Measurements from ENCODE around the gene UNC80. TPM values are rescaled to one million over a fixed set of nuclear protein-coding genes. Genes with fewer than 3 reads are reported as not detected.

UNC80 gene
- total and polyA plus RNA-seq, 4 donors: not detected

DNA sequence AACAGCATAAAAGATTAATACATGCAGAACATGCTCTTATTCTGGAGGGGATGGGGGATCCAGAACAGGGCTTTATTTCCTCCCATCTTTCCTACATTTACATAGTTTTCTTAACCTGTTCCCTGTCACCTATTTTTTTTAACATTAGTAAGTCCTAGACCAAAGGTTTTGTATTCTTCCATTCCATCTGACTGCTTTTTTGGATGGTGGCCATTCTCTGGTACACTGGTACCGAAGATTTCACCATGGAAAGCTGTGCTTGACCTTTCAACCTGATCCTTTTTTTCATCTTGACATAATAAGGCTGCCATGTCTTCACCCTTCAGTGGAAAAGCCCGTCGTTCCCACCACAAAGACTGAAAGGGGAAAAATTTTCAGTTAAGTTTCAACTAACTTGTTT lies 251.2 kb downstream of the UNC80 start:
- no peak overlapping the region for H3K27ac ChIP-seq (ENCODE audit: low read depth in 1 of 2, low read length in 2 of 2)
- intact Hi-C loops (cut with DNase I): no loop called here
- no peak for ATAC-seq (ENCODE audit: low FRiP score)
- H3K4me3 ChIP-seq (ENCODE audit: low read length in 2 of 2): no peak overlapping the region
- WGBS, 2 donors: 80 to 84% methylated on average over 3 of the region's 3 CpGs
- no peak for DNase-seq
- H3K27me3 ChIP-seq (ENCODE audit: control insufficient read depth in 1 of 2, insufficient read depth in 2 of 2, low read length in 1 of 2): no peaks in the 10 kb centered on the region
- no peaks in the 10 kb centered on the region for H3K4me1 ChIP-seq (ENCODE audit: control insufficient read depth in 1 of 2, insufficient read depth in 2 of 2, low read length in 2 of 2)
- H3K9me3 ChIP-seq (ENCODE audit: control insufficient read depth, low read length): no peaks in the 10 kb centered on the region
- H3K36me3 ChIP-seq (ENCODE audit: control insufficient read depth in 1 of 2, insufficient read depth in 2 of 2, low read length in 1 of 2): peaks cover 0 to 2% of the 10 kb centered on the region in 2 donors

DNA sequence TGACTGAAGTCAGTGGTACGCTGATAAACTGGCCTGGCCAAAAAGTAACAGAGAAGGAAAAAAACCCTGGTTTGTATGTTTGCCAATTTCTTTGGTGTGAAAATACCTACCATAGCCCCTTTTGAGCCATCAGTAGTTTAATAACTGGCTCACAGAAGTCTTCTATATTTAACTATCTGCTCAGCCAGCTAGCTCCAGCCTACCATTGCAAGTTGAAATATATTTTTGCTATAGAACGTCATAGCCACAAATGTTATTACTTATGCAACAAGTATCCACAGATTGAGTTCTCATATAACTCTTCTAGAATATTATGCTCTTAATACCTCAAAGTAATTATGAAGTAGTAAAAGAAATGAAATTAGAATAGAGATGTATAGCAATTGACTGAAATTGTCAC lies 256.0 kb downstream of the UNC80 start:
- 74 to 75% methylated on average over 2 of the region's 2 CpGs for WGBS, 2 donors
- no peak overlapping the region for H3K4me3 ChIP-seq (ENCODE audit: low read length in 2 of 2)
- DNase-seq (no peak), ATAC-seq (ENCODE audit: low FRiP score) (no peak)
- no peaks in the 10 kb centered on the region for H3K4me1 ChIP-seq (ENCODE audit: control insufficient read depth in 1 of 2, insufficient read depth in 2 of 2, low read length in 2 of 2)
- no peaks in the 10 kb centered on the region for H3K9me3 ChIP-seq (ENCODE audit: control insufficient read depth, low read length)
- H3K27me3 ChIP-seq (ENCODE audit: control insufficient read depth in 1 of 2, insufficient read depth in 2 of 2, low read length in 1 of 2): no peaks in the 10 kb centered on the region
- intact Hi-C loops (cut with DNase I): no loop called here
- peaks cover 0 to 3% of the 10 kb centered on the region in 2 donors for H3K36me3 ChIP-seq (ENCODE audit: control insufficient read depth in 1 of 2, insufficient read depth in 2 of 2, low read length in 1 of 2)
- H3K27ac ChIP-seq (ENCODE audit: low read depth in 1 of 2, low read length in 2 of 2): no peak overlapping the region

DNA sequence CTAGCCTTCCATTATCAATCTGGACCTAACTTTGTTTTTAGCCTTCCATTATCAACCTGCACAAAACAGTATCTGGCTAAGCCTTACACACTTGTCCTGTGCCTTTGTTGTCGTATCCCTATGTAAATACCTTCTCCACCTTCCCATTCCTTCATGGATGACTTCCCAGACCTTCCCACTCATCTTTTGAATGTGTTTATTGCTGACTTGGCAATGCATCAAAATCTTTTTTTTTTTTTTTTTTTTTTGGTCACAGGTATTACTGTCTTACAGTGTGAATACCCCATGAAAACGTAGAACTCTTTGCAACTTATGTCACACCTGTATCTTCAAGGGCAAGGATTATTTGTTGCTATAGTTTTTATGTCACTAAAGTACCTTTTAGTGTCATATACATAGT lies 256.5 kb downstream of the UNC80 start:
- DNase-seq (no peak), ATAC-seq (ENCODE audit: low FRiP score) (no peak)
- H3K36me3 ChIP-seq (ENCODE audit: control insufficient read depth in 1 of 2, insufficient read depth in 2 of 2, low read length in 1 of 2): peaks cover 0 to 2% of the 10 kb centered on the region in 2 donors
- H3K9me3 ChIP-seq (ENCODE audit: control insufficient read depth, low read length): no peaks in the 10 kb centered on the region
- intact Hi-C loops (cut with DNase I): no loop called here
- H3K4me3 ChIP-seq (ENCODE audit: low read length in 2 of 2): no peak overlapping the region
- 85 to 94% methylated on average over 2 of the region's 2 CpGs for WGBS, 2 donors
- no peak overlapping the region for H3K27ac ChIP-seq (ENCODE audit: low read depth in 1 of 2, low read length in 2 of 2)
- H3K27me3 ChIP-seq (ENCODE audit: control insufficient read depth in 1 of 2, insufficient read depth in 2 of 2, low read length in 1 of 2): no peaks in the 10 kb centered on the region
- H3K4me1 ChIP-seq (ENCODE audit: control insufficient read depth in 1 of 2, insufficient read depth in 2 of 2, low read length in 2 of 2): no peaks in the 10 kb centered on the region

DNA sequence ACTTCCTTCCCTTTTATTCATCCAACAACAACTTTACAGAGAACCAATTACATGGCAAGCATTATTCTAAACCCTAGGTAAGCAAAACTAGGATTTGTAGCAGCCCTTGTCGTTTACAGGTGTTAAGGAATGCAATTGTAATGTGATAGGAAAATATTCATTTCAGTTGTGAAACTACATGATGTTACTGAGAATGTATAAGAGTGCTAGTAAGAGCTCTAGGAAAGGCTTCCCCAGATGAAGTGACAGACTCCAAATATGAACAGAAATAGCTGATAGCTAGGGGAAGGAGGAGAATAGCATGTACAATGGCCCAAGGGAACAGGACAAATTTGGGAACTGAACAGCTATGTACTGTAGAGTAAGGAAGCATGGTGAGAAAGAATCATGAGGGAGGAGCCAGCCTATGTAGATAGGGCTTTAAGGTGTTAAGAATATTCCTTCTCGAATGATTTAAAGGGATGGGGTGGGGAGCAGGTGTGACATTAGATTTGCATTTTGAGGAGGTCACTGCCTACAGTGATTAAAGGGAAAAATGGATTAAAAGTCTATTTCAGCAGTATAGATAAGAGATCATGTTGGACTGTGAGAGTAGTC lies 262.6 kb downstream of the UNC80 start:
- ATAC-seq (ENCODE audit: low FRiP score) (no peak), DNase-seq (no peak)
- H3K4me1 ChIP-seq (ENCODE audit: control insufficient read depth in 1 of 2, insufficient read depth in 2 of 2, low read length in 2 of 2): no peaks in the 10 kb centered on the region
- H3K27ac ChIP-seq (ENCODE audit: low read depth in 1 of 2, low read length in 2 of 2): no peak overlapping the region
- H3K36me3 ChIP-seq (ENCODE audit: control insufficient read depth in 1 of 2, insufficient read depth in 2 of 2, low read length in 1 of 2): peaks cover 0 to 2% of the 10 kb centered on the region in 2 donors
- no peaks in the 10 kb centered on the region for H3K9me3 ChIP-seq (ENCODE audit: control insufficient read depth, low read length)
- H3K27me3 ChIP-seq (ENCODE audit: control insufficient read depth in 1 of 2, insufficient read depth in 2 of 2, low read length in 1 of 2): no peaks in the 10 kb centered on the region
- 79 to 84% methylated on average over 2 of the region's 2 CpGs for WGBS, 2 donors
- intact Hi-C loops (cut with DNase I): no loop called here
- no peak overlapping the region for H3K4me3 ChIP-seq (ENCODE audit: low read length in 2 of 2)

DNA sequence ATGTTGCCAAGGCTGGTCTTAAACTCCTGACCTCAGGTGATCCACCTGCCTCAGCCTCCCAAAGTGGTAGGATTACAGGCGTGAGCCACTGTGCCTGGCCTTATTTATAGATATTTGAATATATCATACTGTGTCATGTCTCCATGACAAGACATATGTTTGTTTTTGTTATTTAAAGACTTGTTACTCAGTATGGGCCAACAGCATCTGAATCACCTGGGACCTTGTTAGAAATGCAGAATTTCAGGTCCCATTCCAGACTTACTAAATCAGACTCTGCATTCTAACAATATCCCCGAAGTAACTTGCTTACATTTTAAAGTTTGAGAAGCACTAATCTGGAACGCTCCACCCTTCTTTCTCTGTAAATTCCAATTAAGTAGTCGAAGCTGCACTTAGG lies 264.0 kb downstream of the UNC80 start:
- intact Hi-C loops (cut with DNase I): no loop called here
- no peak overlapping the region for H3K27ac ChIP-seq (ENCODE audit: low read depth in 1 of 2, low read length in 2 of 2)
- H3K4me1 ChIP-seq (ENCODE audit: control insufficient read depth in 1 of 2, insufficient read depth in 2 of 2, low read length in 2 of 2): no peaks in the 10 kb centered on the region
- 91 to 92% methylated on average over 4 of the region's 4 CpGs for WGBS, 2 donors
- H3K9me3 ChIP-seq (ENCODE audit: control insufficient read depth, low read length): no peaks in the 10 kb centered on the region
- no peak for ATAC-seq (ENCODE audit: low FRiP score)
- H3K27me3 ChIP-seq (ENCODE audit: control insufficient read depth in 1 of 2, insufficient read depth in 2 of 2, low read length in 1 of 2): no peaks in the 10 kb centered on the region
- DNase-seq: no peak
- no peak overlapping the region for H3K4me3 ChIP-seq (ENCODE audit: low read length in 2 of 2)
- H3K36me3 ChIP-seq (ENCODE audit: control insufficient read depth in 1 of 2, insufficient read depth in 2 of 2, low read length in 1 of 2): peaks cover 0 to 2% of the 10 kb centered on the region in 2 donors

DNA sequence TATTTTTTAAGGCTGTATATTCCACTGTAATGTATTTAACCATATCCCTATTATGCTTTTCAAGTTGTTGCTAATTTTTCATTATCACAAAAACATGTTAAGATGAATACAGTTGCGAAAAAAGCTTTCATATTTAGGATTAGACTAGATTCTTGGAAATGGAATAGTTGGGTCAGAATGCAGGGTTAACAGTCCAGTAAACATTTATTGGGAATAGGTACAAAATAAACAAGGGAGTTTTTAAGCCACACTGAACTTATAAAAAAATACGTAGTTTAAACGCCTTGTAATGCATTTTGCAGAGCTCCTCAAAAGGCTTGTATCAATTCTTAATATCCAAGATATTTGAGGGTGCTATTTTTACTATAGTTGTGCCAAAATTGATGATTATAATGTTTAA lies 266.4 kb downstream of the UNC80 start:
- ATAC-seq (ENCODE audit: low FRiP score): no peak
- Histone ChIP-seq H3K27ac (ENCODE audit: low read depth in 1 of 2, low read length in 2 of 2) (no peak overlapping the region), H3K4me1 (ENCODE audit: control insufficient read depth in 1 of 2, insufficient read depth in 2 of 2, low read length in 2 of 2) (no peaks in the 10 kb centered on the region), H3K9me3 (ENCODE audit: control insufficient read depth, low read length) (no peaks in the 10 kb centered on the region), H3K27me3 (ENCODE audit: control insufficient read depth in 1 of 2, insufficient read depth in 2 of 2, low read length in 1 of 2) (no peaks in the 10 kb centered on the region), H3K4me3 (ENCODE audit: low read length in 2 of 2) (no peak overlapping the region), H3K36me3 (ENCODE audit: control insufficient read depth in 1 of 2, insufficient read depth in 2 of 2, low read length in 1 of 2) (no peaks in the 10 kb centered on the region)
- DNase-seq: no peak
- WGBS, 2 donors: 73 to 79% methylated on average over 3 of the region's 3 CpGs
- intact Hi-C loops (cut with DNase I): no loop called here

DNA sequence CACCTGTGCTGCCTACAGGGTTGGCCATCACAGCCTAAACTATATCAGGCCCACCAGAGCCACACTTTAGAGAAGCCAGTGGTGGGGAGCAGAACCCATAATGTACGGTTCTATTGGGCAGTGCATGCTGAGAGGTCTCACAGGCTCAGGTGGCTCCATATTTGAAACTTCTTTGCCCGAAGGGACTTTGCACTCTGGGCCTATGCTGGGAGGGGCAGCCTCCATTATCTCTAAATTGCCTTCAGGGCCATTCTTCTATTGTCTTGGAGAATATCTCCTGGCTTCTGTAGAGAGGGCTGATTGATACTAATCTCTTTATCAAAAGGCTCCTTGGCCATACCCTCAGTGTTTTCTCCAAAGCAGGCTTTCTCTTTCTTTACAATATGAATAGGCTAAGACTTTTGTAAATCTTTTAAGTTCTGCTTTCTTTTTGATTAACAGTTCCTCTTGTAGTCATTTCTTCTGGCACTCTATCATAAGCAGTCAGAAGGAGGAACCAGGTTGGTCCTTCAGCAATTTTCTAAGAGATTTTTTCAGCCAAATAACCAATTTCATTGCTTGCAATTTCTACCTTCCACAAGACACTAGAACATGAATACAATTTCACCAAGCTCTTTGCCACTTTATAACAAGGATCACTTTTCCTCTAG lies 275.3 kb downstream of the UNC80 start:
- H3K4me1 ChIP-seq (ENCODE audit: control insufficient read depth in 1 of 2, insufficient read depth in 2 of 2, low read length in 2 of 2): no peaks in the 10 kb centered on the region
- H3K9me3 ChIP-seq (ENCODE audit: control insufficient read depth, low read length): peaks cover 2% of the 10 kb centered on the region
- intact Hi-C loops (cut with DNase I): no loop called here
- H3K36me3 ChIP-seq (ENCODE audit: control insufficient read depth in 1 of 2, insufficient read depth in 2 of 2, low read length in 1 of 2): peaks cover 2 to 4% of the 10 kb centered on the region in 2 donors
- no peak for DNase-seq
- H3K27me3 ChIP-seq (ENCODE audit: control insufficient read depth in 1 of 2, insufficient read depth in 2 of 2, low read length in 1 of 2): no peaks in the 10 kb centered on the region
- H3K27ac ChIP-seq (ENCODE audit: low read depth in 1 of 2, low read length in 2 of 2): no peak overlapping the region
- H3K4me3 ChIP-seq (ENCODE audit: low read length in 2 of 2): no peak overlapping the region
- whole genome bisulfite sequencing, 2 donors: 88 to 98% methylated on average over 2 of the region's 2 CpGs
- ATAC-seq (ENCODE audit: low FRiP score): no peak

Other genes with a start within 250 kb of the UNC80 start
- 10 to 100 TPM; 37.3 to 50.6 TPM for gene RPE, start 230.8 kb downstream of the UNC80 start, total RNA-seq
- 10 to 100 TPM; 19.9 to 25.6 TPM for gene RPE, start 230.8 kb downstream of the UNC80 start, polyA plus RNA-seq

All from aorta (tissue), 5 donors.